Measurements from ENCODE around the gene ZNF474.

Gene ZNF474

GRCh38 chr5:122119205-122119604 is 10.1 kb upstream of the ZNF474 start:
- DNase-seq, result no peak

GRCh38 chr5:122120493-122120892 is 8.9 kb upstream of the ZNF474 start:
- DNase-seq, result no peak

GRCh38 chr5:122120957-122121356 is 8.4 kb upstream of the ZNF474 start:
- no peak for DNase-seq

- no peak for DNase-seq
Observed at GRCh38 chr5:122121479-122122465, 7.6 kb upstream of the ZNF474 start.

GRCh38 chr5:122124766-122125165 is 4.6 kb upstream of the ZNF474 start:
- DNase-seq, result no peak

- no peak for DNase-seq
Observed at GRCh38 chr5:122126177-122126755, 3.1 kb upstream of the ZNF474 start.

- DNase-seq, result no peak
Observed at GRCh38 chr5:122126756-122127321, 2.5 kb upstream of the ZNF474 start.

GRCh38 chr5:122130152-122130551 is 806 bp downstream of the ZNF474 start:
- DNase-seq, result no peak

- no peak for DNase-seq
Observed at GRCh38 chr5:122137702-122138101, 8.4 kb downstream of the ZNF474 start.

- DNase-seq, result no peak
Observed at GRCh38 chr5:122138356-122138755, 9.0 kb downstream of the ZNF474 start.

- no peak for DNase-seq
Observed at GRCh38 chr5:122140900-122141299, 11.6 kb downstream of the ZNF474 start.

- no peak for DNase-seq
Observed at GRCh38 chr5:122141751-122142150, 12.4 kb downstream of the ZNF474 start.

GRCh38 chr5:122142480-122143164 is 13.3 kb downstream of the ZNF474 start:
- no peak for DNase-seq

- DNase-seq, result no peak
Observed at GRCh38 chr5:122144236-122144635, 14.9 kb downstream of the ZNF474 start.

GRCh38 chr5:122145906-122146305 is 16.6 kb downstream of the ZNF474 start:
- no peak for DNase-seq

GRCh38 chr5:122149321-122150090 is 20.2 kb downstream of the ZNF474 start:
- DNase-seq, result no peak

- DNase-seq, result no peak
Observed at GRCh38 chr5:122150215-122150614, 20.9 kb downstream of the ZNF474 start.

- DNase-seq, result no peak
Observed at GRCh38 chr5:122151640-122152039, 22.3 kb downstream of the ZNF474 start.

- DNase-seq, result no peak
Observed at GRCh38 chr5:122152266-122152900, 23.0 kb downstream of the ZNF474 start.

- DNase-seq, result no peak
Observed at GRCh38 chr5:122153230-122153629, 23.9 kb downstream of the ZNF474 start.

GRCh38 chr5:122153774-122154173 is 24.4 kb downstream of the ZNF474 start:
- DNase-seq, result no peak

- no peak for DNase-seq
Observed at GRCh38 chr5:122154491-122154890, 25.1 kb downstream of the ZNF474 start.

Measured in NK-92 treated with Interleukin-12 subunit alpha and Interleukin-12 subunit beta, amount 100 ng/mL, for 24 hours (cell line).